Osteoblast (primary cell): ENCODE results near the gene MIOS. TPM values are rescaled to one million over a fixed set of nuclear protein-coding genes. Genes with fewer than 3 reads are reported as not detected.
A peak's percentile ranks its signal among the peaks of the same experiment; 100 is the strongest.
"Not testable (repeated sequence)": the region's sequence is repeated elsewhere in the genome, so short reads cannot be mapped to it uniquely, and the experiment has no call there.

ENCODE experiments used
- DNase-seq: peaks from one replicate; pipeline ENCODE4 v3.0.0; 2011; ENCODE audit warnings: low spot score, mixed read lengths; ENCODE audit not compliant: insufficient read length; ENCODE audit errors: missing footprints
- H2AFZ ChIP-seq: 2 replicates; pipeline ENCODE4 v1.6.0; 2011; ENCODE audit warnings: mild to moderate bottlenecking, low read length
- H3K27ac ChIP-seq: 2 replicates; pipeline ENCODE4 v1.5.1; 2011; ENCODE audit warnings: mild to moderate bottlenecking, low read depth, low read length, moderate library complexity
- H3K27me3 ChIP-seq: 2 replicates; pipeline ENCODE4 v1.6.0; 2012; ENCODE audit warnings: mild to moderate bottlenecking, control low read depth, inconsistent platforms, low read length, moderate library complexity; ENCODE audit not compliant: insufficient read depth
- H3K36me3 ChIP-seq: 2 replicates; pipeline ENCODE4 v1.5.1; 2011; ENCODE audit warnings: mild to moderate bottlenecking, low read length, control low read depth, moderate library complexity; ENCODE audit not compliant: insufficient read depth
- H3K4me1 ChIP-seq: 2 replicates; pipeline ENCODE4 v1.5.1; 2011; ENCODE audit warnings: mild to moderate bottlenecking, low read length, control low read depth, moderate library complexity; ENCODE audit not compliant: insufficient read depth
- H3K4me2 ChIP-seq: 2 replicates; pipeline ENCODE4 v1.6.0; 2011; ENCODE audit warnings: mild to moderate bottlenecking, low read length; ENCODE audit not compliant: insufficient read depth
- H3K4me3 ChIP-seq: fragments of 200-600 bp; sonication (generic); 3 replicates; pipeline ENCODE4 v1.5.1; 2012; ENCODE audit warnings: mild to moderate bottlenecking, low read length, inconsistent platforms; ENCODE audit not compliant: insufficient read depth
- H3K79me2 ChIP-seq: 2 replicates; pipeline ENCODE4 v1.6.0; 2012; ENCODE audit warnings: mild to moderate bottlenecking, low read length, control low read depth, inconsistent platforms; ENCODE audit not compliant: insufficient read depth
- H3K9me3 ChIP-seq: 2 replicates; pipeline ENCODE4 v1.5.1; 2011; ENCODE audit warnings: low read depth, low read length, control low read depth
- H4K20me1 ChIP-seq: 2 replicates; pipeline ENCODE4 v1.6.0; 2012; ENCODE audit warnings: mild to moderate bottlenecking, low read length, control low read depth; ENCODE audit not compliant: insufficient read depth
- total RNA-seq: library from RNA; depleted of rRNA; stranded (reverse); fragments of >200 nt; gene quantifications from 2 replicates; pipeline ENCODE4 v1.2.3, GENCODE V29; 2012
- TF ChIP-seq, protein P1 (sequence below): IDR thresholded peaks from 2 replicates; pipeline ENCODE4 v1.5.1; 2011; ENCODE audit warnings: mild to moderate bottlenecking, low read depth, low read length, moderate library complexity; ENCODE audit errors: extremely low read depth

Gene MIOS
- total RNA-seq, 1 donor, result 43.4 TPM

DNA sequence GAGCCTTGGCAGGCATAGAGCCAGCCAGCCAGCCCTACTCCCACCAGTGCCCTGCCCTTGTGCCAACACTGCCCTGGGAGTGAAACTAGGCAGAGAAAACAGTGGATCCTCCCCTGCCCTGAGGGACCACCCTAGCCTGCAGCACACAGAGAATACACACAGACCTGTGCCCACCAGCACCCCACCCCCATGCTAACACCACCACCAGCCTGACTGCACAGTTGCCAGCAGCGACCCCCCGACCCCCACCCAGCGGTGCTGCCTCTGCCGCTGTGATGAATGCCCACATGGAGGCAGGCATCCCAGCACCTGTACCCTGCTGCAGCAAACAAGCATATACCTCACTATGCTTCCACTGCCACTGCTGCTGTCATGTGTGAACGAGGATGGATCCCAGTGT, 9.4 kb upstream of the MIOS start:
- Histone ChIP-seq H3K27ac (no peak overlapping the region), H3K36me3 (no peaks in the 10 kb centered on the region), H3K79me2 (no peaks in the 10 kb centered on the region), H3K4me3 (no peak overlapping the region), H3K9me3 (no peaks in the 10 kb centered on the region), H3K4me1 (peaks cover 28% of the 10 kb centered on the region), H3K4me2 (no peak overlapping the region), H2AFZ (no peak overlapping the region), H3K27me3 (no peaks in the 10 kb centered on the region), H4K20me1 (no peaks in the 10 kb centered on the region)
- no peak for DNase-seq
- TF ChIP-seq, protein P1, sequence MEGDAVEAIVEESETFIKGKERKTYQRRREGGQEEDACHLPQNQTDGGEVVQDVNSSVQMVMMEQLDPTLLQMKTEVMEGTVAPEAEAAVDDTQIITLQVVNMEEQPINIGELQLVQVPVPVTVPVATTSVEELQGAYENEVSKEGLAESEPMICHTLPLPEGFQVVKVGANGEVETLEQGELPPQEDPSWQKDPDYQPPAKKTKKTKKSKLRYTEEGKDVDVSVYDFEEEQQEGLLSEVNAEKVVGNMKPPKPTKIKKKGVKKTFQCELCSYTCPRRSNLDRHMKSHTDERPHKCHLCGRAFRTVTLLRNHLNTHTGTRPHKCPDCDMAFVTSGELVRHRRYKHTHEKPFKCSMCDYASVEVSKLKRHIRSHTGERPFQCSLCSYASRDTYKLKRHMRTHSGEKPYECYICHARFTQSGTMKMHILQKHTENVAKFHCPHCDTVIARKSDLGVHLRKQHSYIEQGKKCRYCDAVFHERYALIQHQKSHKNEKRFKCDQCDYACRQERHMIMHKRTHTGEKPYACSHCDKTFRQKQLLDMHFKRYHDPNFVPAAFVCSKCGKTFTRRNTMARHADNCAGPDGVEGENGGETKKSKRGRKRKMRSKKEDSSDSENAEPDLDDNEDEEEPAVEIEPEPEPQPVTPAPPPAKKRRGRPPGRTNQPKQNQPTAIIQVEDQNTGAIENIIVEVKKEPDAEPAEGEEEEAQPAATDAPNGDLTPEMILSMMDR, result no peak

DNA sequence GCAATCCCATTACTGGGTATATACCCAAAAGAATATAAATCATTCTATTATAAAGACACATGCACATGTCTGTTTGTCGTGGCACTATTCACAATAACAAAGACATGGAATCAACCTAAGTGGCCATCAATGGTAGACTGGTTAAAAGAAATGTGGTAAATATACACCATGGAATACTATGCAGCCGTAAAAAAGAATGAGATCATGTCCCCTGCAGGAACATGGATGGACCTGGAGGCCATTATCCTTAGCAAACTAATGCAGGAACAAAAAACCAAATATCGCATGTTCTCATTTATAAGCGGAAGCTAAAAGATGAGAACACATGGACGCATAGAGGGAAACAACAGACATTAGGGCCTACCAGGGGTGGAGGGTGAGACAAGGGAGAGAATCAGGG, 5.1 kb upstream of the MIOS start:
- not testable (repeated sequence) for H3K4me3 ChIP-seq, H2AFZ ChIP-seq, H3K9me3 ChIP-seq, H3K27me3 ChIP-seq, H3K27ac ChIP-seq, DNase-seq, H3K4me2 ChIP-seq, H3K79me2 ChIP-seq, H4K20me1 ChIP-seq, H3K36me3 ChIP-seq
- peaks cover 14% of the 10 kb centered on the region for H3K4me1 ChIP-seq

DNA sequence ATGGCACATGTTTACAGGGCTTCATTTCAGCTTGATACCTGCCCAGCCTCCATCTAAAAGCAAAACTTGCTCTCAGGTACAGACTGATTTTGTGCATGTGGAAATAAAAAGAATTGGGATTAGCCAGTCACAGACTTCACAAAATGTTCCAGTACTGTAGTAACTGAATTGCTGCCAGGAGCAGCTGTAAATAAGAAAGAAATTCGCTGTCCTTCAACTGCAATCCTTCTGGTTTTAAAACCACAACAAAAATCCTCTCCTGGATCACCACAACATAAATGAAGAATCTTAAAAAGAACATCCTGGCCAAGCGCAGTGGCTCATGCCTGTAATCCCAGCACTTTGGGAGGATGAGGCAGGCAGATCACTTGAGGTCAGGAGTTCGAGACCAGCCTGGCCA, 3.9 kb upstream of the MIOS start:
- Histone ChIP-seq H4K20me1 (no peaks in the 10 kb centered on the region), H3K4me1 (peaks cover 14% of the 10 kb centered on the region), H3K4me2 (no peak overlapping the region), H3K79me2 (peaks cover 7% of the 10 kb centered on the region), H3K9me3 (no peaks in the 10 kb centered on the region), H3K27ac (no peak overlapping the region), H2AFZ (no peak overlapping the region), H3K27me3 (no peaks in the 10 kb centered on the region), H3K36me3 (no peaks in the 10 kb centered on the region), H3K4me3 (no peak overlapping the region)
- TF ChIP-seq, protein P1, result no peak
- peak; percentile 46 for DNase-seq

DNA sequence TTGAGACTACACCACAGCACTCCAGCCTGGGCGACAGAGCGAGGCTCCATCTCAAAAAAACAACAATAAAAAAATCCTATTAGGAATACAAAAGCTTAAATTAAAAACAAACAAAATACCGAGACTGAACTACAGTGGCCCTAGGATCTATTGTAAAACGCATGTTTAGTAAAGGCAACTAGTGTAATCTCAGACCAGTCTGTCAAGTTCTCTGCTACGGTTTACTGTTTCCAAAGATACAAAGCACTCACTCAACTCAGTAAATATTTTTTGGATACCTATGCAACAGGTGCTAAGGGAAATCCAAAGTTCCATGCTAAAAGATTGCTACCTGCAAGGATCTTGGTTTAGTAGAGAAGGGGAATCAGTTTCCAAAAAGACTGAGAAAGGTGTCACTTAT, 3.4 kb upstream of the MIOS start:
- Histone ChIP-seq H3K4me3 (no peak overlapping the region), H3K27me3 (no peaks in the 10 kb centered on the region)
- TF ChIP-seq, protein P1, result no peak

More for the DNA sequence above, 3.4 kb upstream of the MIOS start:
- DNase-seq, result no peak
- Histone ChIP-seq H3K36me3 (no peaks in the 10 kb centered on the region), H2AFZ (no peak overlapping the region), H3K27ac (no peak overlapping the region), H3K9me3 (no peaks in the 10 kb centered on the region), H4K20me1 (peaks cover 3% of the 10 kb centered on the region), H3K4me1 (peaks cover 18% of the 10 kb centered on the region), H3K4me2 (no peak overlapping the region), H3K79me2 (peaks cover 12% of the 10 kb centered on the region)
